Measurements from ENCODE around the gene GHRHR. TPM values are rescaled to one million over a fixed set of nuclear protein-coding genes. Genes with fewer than 3 reads are reported as not detected.

GHRHR gene
- total and polyA plus RNA-seq, 9 of the 15 experiments (the other 6 are each of a cell fraction or from before 2014, with no cell fraction given), result not detected

DNA sequence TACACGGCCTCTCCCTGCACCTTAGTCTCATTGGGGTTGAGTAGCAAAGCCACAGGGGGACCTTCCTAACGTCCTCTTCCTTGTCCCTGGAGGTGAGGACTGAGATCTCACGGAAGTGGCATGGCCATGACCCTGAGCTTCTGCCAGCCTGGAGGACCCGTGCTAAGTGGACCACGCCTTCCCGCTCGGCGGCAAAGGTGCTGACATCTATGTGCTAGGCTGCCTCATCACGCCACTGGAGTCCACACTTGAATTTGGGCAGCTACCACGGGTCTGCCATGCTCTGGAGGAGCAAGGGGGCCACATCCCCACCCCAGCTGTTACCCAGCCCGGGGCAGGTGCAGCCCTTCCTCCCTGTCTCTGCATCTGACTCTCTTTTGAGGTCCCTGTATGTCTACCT, 15.3 kb downstream of the GHRHR start (continued):
- TF ChIP-seq, protein P1, sequence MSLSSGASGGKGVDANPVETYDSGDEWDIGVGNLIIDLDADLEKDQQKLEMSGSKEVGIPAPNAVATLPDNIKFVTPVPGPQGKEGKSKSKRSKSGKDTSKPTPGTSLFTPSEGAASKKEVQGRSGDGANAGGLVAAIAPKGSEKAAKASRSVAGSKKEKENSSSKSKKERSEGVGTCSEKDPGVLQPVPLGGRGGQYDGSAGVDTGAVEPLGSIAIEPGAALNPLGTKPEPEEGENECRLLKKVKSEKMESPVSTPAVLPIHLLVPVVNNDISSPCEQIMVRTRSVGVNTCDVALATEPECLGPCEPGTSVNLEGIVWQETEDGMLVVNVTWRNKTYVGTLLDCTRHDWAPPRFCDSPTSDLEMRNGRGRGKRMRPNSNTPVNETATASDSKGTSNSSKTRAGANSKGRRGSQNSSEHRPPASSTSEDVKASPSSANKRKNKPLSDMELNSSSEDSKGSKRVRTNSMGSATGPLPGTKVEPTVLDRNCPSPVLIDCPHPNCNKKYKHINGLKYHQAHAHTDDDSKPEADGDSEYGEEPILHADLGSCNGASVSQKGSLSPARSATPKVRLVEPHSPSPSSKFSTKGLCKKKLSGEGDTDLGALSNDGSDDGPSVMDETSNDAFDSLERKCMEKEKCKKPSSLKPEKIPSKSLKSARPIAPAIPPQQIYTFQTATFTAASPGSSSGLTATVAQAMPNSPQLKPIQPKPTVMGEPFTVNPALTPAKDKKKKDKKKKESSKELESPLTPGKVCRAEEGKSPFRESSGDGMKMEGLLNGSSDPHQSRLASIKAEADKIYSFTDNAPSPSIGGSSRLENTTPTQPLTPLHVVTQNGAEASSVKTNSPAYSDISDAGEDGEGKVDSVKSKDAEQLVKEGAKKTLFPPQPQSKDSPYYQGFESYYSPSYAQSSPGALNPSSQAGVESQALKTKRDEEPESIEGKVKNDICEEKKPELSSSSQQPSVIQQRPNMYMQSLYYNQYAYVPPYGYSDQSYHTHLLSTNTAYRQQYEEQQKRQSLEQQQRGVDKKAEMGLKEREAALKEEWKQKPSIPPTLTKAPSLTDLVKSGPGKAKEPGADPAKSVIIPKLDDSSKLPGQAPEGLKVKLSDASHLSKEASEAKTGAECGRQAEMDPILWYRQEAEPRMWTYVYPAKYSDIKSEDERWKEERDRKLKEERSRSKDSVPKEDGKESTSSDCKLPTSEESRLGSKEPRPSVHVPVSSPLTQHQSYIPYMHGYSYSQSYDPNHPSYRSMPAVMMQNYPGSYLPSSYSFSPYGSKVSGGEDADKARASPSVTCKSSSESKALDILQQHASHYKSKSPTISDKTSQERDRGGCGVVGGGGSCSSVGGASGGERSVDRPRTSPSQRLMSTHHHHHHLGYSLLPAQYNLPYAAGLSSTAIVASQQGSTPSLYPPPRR (CRISPR knock-in tag; IDR thresholded peaks at IDR 0.05; ENCODE audit: borderline replicate concordance), result no peak
- TF ChIP-seq POLR3G (IDR thresholded peaks at IDR 0.05; ENCODE audit: extremely low read depth, insufficient read length, insufficient replicate concordance) (no peak), PHB2 (IDR thresholded peaks at IDR 0.05; ENCODE audit: low read depth) (no peak), GATA2 (CRISPR knock-in tag; IDR thresholded peaks at IDR 0.05) (no peak), ILF3 (IDR thresholded peaks at IDR 0.05; ENCODE audit: borderline replicate concordance) (no peak)
- TF ChIP-seq, protein P2, sequence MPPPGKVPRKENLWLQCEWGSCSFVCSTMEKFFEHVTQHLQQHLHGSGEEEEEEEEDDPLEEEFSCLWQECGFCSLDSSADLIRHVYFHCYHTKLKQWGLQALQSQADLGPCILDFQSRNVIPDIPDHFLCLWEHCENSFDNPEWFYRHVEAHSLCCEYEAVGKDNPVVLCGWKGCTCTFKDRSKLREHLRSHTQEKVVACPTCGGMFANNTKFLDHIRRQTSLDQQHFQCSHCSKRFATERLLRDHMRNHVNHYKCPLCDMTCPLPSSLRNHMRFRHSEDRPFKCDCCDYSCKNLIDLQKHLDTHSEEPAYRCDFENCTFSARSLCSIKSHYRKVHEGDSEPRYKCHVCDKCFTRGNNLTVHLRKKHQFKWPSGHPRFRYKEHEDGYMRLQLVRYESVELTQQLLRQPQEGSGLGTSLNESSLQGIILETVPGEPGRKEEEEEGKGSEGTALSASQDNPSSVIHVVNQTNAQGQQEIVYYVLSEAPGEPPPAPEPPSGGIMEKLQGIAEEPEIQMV (tag; conservative IDR thresholded peaks at IDR 0.05; ENCODE audit: low read depth), result no peak

All from K562 (cell line).